GM12878 (cell line): Measurements from ENCODE around the gene TSTD2. TPM values are rescaled to one million over a fixed set of nuclear protein-coding genes. Genes with fewer than 3 reads are reported as not detected.
"Not testable (repeated sequence)": the region's sequence is repeated elsewhere in the genome, so short reads cannot be mapped to it uniquely, and the experiment has no call there.

ENCODE experiments used
- ATAC-seq: fragments of 200-7000 bp; cut with Tn5 transposase; 3 replicates; pipeline ENCODE4 v1.9.1; 2020; ENCODE audit warnings: mild to moderate bottlenecking, moderate library complexity
- BruUV-seq: library from RNA; stranded (reverse); fragments of 400-500 nt; replicated peaks from 2 replicates; lab custom pipeline; 2021; lab: Mats Ljungman, UMichigan
- CTCF ChIA-PET: fragments of 300-600 bp; sonication (Branson Sonifier 250); formaldehyde crosslinking; extraction: SDS; loops from one replicate; lab custom pipeline; 2021; ENCODE audit warnings: inconsistent platforms; lab: Yijun Ruan, JAX
- POLR2A ChIA-PET: fragments of 350-600 bp; formaldehyde crosslinking; extraction: SDS; loops from one replicate; lab custom pipeline; 2021; ENCODE audit warnings: inconsistent platforms; lab: Charles Lee
- RAD21 ChIA-PET: fragments of 300-600 bp; sonication (Branson Sonifier 250); formaldehyde crosslinking; loops from one replicate; lab custom pipeline; 2023; ENCODE audit warnings: antibody characterized with exemption; ENCODE audit not compliant: unreplicated experiment; lab: Charles Lee
- SMC1A ChIA-PET: fragments of 300-600 bp; sonication (Branson Sonifier 250); formaldehyde crosslinking; loops from one replicate; lab custom pipeline; 2023; ENCODE audit not compliant: unreplicated experiment, uncharacterized antibody; lab: Charles Lee
- DNase-seq: peaks from one replicate; pipeline ENCODE4 v3.0.0-alpha.2; 2011; ENCODE audit warnings: low read depth, low spot score
- FAIRE-seq: peaks from 3 replicates; lab custom pipeline; 2011; peaks lifted over from hg19 to GRCh38; lab: Jason Lieb, UNC
- H2AFZ ChIP-seq: 2 replicates; pipeline ENCODE4 v1.6.0; 2011; ENCODE audit warnings: low read depth, low read length, control low read depth; ENCODE audit not compliant: control insufficient read depth
- H3K27ac ChIP-seq: 2 replicates; pipeline ENCODE4 v1.5.1; 2011; ENCODE audit warnings: control low read depth; ENCODE audit not compliant: control insufficient read depth, insufficient read depth
- H3K27me3 ChIP-seq, 2 experiments: replicated peaks in 1 of 2; 2 replicates each; pipeline versions ENCODE4 v1.6.0 to v1.6.1; 2011; ENCODE audit warnings: low read length in 1 of 2; ENCODE audit not compliant: control insufficient read depth in 2 of 2, insufficient read depth in 2 of 2
- H3K36me3 ChIP-seq, 2 experiments: 2 replicates each; pipeline ENCODE4 v1.5.1; 2011; ENCODE audit warnings: low read length in 1 of 2; ENCODE audit not compliant: control insufficient read depth in 2 of 2, insufficient read depth in 2 of 2
- H3K4me1 ChIP-seq: 2 replicates; pipeline ENCODE4 v1.6.1; 2011; ENCODE audit warnings: mild to moderate bottlenecking, low read length, moderate library complexity, mixed read lengths; ENCODE audit not compliant: control insufficient read depth, insufficient read depth
- H3K4me2 ChIP-seq: 2 replicates; pipeline ENCODE4 v1.6.0; 2011; ENCODE audit warnings: control low read depth; ENCODE audit not compliant: control insufficient read depth, insufficient read depth
- H3K4me3 ChIP-seq: fragments of 200-600 bp; sonication (generic); 2 replicates; pipeline ENCODE4 v1.5.1; 2016
- H3K79me2 ChIP-seq: 2 replicates; pipeline ENCODE4 v1.6.0; 2011; ENCODE audit warnings: low read length; ENCODE audit not compliant: control insufficient read depth, insufficient read depth
- H3K9ac ChIP-seq: 2 replicates; pipeline ENCODE4 v1.8.0; 2011; ENCODE audit warnings: low read length, control low read depth, mixed read lengths; ENCODE audit not compliant: control insufficient read depth, insufficient read depth
- H3K9me3 ChIP-seq: replicated peaks from 3 replicates; pipeline ENCODE4 v1.5.1; 2011; ENCODE audit warnings: mild to moderate bottlenecking, low read length; ENCODE audit not compliant: control insufficient read depth, insufficient read depth
- H4K20me1 ChIP-seq: 2 replicates; pipeline ENCODE4 v1.6.0; 2011; ENCODE audit not compliant: control insufficient read depth, insufficient read depth
- PAX5 ChIP-seq: IDR thresholded peaks from 2 replicates; pipeline ENCODE4 v1.6.1; 2011; ENCODE audit warnings: low read depth, low read length, borderline replicate concordance
- WGBS: methylation state at CpG from one replicate; pipeline ENCODE4 v1.1.6; 2016; ENCODE audit warnings: low lambda C conversion rate; ENCODE audit not compliant: insufficient replicate concordance, insufficient coverage; ENCODE audit errors: missing lambda C conversion rate; 5-methylcytosine and 5-hydroxymethylcytosine counted together
- in situ Hi-C: fragments of 300-500 bp; cut with MboI; formaldehyde crosslinking; loops from 9 replicates; pipeline ENCODE4 v1.14.3; 2018; ENCODE audit warnings: mixed read lengths
- intact Hi-C: fragments of 100-400 bp; cut with micrococcal nuclease; formaldehyde crosslinking; loops from one replicate; pipeline ENCODE4 v1.14.2; 2022; ENCODE audit not compliant: unreplicated experiment
- polyA plus RNA-seq, 11 experiments: library from polyadenylated mRNA; depleted of rRNA in 4 of 11; unstranded in 6 of 11; stranded (reverse) in 5 of 11; fragments of >200 nt; fragmentation: Nextera tagmentation in 4 of 11; fragmentation: Illumina TruSeq in 1 of 11; extraction: Ambion mirVana in 4 of 11; extraction: Trizol in 1 of 11; gene quantifications; 1 replicate in 1 of 11; 2 replicates in 10 of 11; pipeline versions ENCODE4 v1.2.1 to v1.2.3, GENCODE V29; 2011 to 2016; ENCODE audit warnings: inconsistent platforms in 2 of 11, missing spikeins in 2 of 11, low read depth in 1 of 11
- total RNA-seq, 4 experiments: library from RNA; depleted of rRNA in 3 of 4; stranded (reverse); fragments of >200 nt in 3 of 4; fragmentation: Illumina TruSeq in 1 of 4; extraction: Trizol in 1 of 4; gene quantifications; 2 replicates each; pipeline versions ENCODE4 v1.2.1 to v1.2.3, GENCODE V29; 2013 to 2021

Gene TSTD2
- total and polyA plus RNA-seq, 10 of the 15 experiments (the other 5 are each of a cell fraction or from before 2014, with no cell fraction given) = 5.0 to 30.6 (median 14.1) TPM

- DNase-seq, H3K4me3 ChIP-seq, ATAC-seq, H3K27ac ChIP-seq, H3K36me3 ChIP-seq, in situ Hi-C loops, H3K4me2 ChIP-seq, intact Hi-C loops, POLR2A ChIA-PET, BruUV-seq, H4K20me1 ChIP-seq, H3K4me1 ChIP-seq, H3K9ac ChIP-seq, RAD21 ChIA-PET, H3K9me3 ChIP-seq, H3K79me2 ChIP-seq, FAIRE-seq, H2AFZ ChIP-seq, CTCF ChIA-PET, SMC1A ChIA-PET, H3K27me3 ChIP-seq: not testable (repeated sequence)
- no CpG with 5 or more reads among the region's 3 CpGs for WGBS
Measured at GRCh38 chr9:97581590-97581989, 51.6 kb downstream of the TSTD2 start.

- intact Hi-C loops = no loop called here
- Histone ChIP-seq H3K36me3 (no peaks in the 10 kb centered on the region), H3K27ac (no peak overlapping the region), H3K4me3 (no peak overlapping the region), H3K9ac (no peak overlapping the region), H4K20me1 (no peaks in the 10 kb centered on the region), H2AFZ (no peak overlapping the region), H3K4me1 (no peaks in the 10 kb centered on the region), H3K27me3 (no peaks in the 10 kb centered on the region)
- ChIA-PET CTCF (interaction anchor here (1.4 kb wide), 1 partner anchor 19 kb away, joined by 6 read pairs; no protein-coding TSS in a partner anchor), RAD21 (no interaction called here), POLR2A (interaction anchor here (0.5 kb wide), 1 partner anchor 680 kb away, joined by 4 read pairs; no protein-coding TSS in a partner anchor)
- DNase-seq = no peak
- BruUV-seq = no TSS peak
- 93% methylated on average over 2 of the region's 2 CpGs for WGBS
- TF ChIP-seq PAX5 = no peak
- TF ChIP-seq, all 136 proteins: peak for 0
- ATAC-seq (no peak), FAIRE-seq (no peak)
- Histone ChIP-seq H3K79me2 (no peaks in the 10 kb centered on the region), H3K4me2 (no peak overlapping the region), H3K9me3 (no peaks in the 10 kb centered on the region; the same call in 1 of the 3 replicates)
- SMC1A ChIA-PET = interaction anchor here (1.3 kb wide), 1 partner anchor 52 kb away, joined by 3 read pairs; no protein-coding TSS in a partner anchor
- in situ Hi-C loops = no loop called here
Measured at GRCh38 chr9:97579914-97580313, 53.3 kb downstream of the TSTD2 start.
